ENCODE measurements around the gene EIF5B.

The EIF5B gene

GRCh38 chr2:99374747-99375146 is 37.6 kb downstream of the EIF5B start:
- DNase-seq, result no peak

- DNase-seq, result no peak
Measured at GRCh38 chr2:99376254-99376864, 39.2 kb downstream of the EIF5B start.

DNA sequence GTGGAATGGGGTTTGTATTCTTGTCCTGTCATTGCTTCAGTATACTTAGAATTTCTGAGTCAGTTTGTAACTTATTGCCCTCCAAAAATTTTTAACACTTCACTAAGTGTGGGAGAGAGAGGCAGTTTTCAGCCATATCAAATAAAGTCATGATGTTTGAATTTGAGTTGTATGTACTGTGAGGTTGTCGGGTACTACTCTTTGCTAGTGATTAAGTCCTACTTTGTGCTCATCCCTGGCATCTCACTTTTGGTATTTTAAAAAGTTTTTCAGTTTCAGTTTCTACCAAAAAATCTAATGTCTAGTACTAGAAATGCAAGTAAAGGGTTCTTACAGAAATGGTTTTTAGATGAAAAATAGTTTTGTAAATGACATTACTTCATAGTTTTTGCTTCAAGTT is 40.7 kb downstream of the EIF5B start:
- no peak for DNase-seq

DNA sequence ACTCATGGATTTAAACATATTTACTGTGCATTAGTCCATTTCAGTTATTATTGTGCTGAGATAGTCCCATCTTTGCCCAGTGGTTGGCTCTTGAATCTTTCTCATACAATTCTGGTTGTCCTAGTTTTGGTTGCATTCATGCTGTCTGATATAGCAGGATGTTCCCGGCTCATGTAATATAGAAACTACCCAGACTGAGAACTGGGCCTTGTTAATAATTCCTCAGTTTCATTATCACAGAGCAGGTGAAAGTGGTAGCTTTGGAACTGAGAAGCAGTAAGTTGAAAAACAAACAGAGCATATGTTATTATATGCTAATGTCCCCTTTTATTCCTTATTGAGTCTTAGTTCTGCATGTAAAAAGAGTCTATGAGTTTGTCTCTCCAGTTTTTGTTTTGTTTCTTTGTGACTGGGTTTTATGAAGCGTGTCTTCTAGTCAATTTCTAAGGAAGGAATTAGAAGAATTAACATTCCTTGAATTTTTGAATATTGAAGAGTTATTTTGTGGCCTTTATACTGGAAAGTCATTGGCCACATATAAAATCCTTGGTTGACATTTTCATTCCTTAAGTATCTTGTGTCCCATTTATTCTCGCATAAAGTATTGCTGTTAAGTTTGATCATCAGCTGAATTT is 43.3 kb downstream of the EIF5B start:
- DNase-seq, result no peak

- no peak for DNase-seq
Measured at GRCh38 chr2:99382143-99382542, 45.0 kb downstream of the EIF5B start.

DNA sequence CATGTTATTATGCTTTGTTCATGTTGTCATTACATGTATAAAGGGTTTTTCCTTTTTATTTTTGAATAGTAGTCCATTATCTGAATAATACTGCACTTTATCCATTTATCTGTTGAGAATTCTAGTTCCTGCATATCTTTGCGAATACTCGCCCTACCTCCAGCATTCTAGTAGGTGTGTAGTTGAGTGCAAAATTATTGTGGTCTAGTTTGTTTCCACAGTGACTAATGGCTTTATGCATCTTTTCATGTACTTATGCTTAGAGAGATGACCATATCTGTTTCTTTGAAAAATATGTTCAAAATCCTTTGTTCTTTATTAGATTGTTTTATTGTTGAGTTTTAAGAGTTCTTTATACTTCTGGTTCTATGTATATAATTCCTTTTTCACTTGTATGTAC is 48.8 kb downstream of the EIF5B start:
- no peak for DNase-seq

DNA sequence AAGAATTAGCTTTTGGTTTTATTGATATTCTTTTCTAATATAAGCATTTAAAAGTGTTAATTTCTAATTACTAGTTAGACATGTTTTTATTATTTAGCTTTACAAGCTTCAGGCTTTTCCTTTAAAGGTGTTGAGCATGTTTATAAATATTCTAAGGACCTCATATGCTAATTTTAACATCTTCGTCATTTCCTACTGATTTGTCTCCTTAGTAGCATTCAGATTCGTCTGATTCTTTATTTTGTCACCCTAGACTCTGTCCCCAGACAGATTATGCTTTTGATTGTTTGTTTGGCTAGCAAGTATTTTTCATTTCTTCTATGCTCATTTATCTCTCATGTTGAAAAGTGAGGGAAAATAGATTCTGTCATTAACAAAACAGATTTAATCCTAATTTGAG is 51.7 kb downstream of the EIF5B start:
- DNase-seq, result no peak

GRCh38 chr2:99389371-99389770 is 52.2 kb downstream of the EIF5B start:
- DNase-seq, result no peak

DNA sequence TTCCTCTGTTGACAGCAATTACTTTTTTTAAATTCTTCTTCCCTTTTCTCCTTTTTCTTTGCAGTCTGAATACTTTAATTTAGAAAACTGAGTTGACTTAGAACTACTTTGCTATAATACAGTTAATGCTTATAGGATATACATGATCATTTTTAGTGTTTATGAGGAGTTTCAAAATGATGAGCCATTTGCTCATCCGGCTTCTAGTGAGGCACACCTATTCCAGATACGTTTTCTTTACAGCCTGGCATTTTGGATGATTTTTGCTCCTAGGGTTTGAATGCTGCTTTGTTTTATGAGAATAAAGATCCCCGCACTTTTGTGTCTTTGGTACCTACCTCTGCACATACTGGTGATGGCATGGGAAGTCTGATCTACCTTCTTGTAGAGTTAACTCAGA is 52.8 kb downstream of the EIF5B start:
- DNase-seq, result no peak

DNA sequence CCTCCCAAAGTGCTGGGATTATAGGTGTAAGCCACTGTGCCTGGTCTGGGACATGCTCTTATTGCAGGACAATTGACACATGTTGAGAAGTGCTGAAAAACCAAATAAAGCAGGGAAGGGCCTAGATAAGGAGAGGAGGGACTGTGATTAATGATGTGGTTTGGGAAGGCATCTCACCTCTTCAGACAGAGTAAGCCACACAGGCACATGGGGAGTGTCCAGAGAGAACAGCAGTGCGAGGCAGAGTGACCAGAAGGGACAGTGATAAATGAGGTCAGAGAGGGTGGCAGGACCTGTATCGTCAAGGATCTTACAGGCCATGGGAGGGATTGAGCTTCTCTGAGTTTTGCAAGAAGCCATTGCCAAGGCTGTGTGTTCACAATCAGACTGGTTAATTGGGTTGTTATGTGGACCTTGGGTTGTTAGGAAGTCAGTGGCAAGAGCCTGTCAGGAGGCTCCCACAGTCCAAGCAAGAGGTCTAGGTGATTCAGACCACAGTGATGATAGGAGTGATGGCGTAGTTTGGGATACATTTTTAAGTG is 58.5 kb downstream of the EIF5B start:
- DNase-seq, result no peak

DNA sequence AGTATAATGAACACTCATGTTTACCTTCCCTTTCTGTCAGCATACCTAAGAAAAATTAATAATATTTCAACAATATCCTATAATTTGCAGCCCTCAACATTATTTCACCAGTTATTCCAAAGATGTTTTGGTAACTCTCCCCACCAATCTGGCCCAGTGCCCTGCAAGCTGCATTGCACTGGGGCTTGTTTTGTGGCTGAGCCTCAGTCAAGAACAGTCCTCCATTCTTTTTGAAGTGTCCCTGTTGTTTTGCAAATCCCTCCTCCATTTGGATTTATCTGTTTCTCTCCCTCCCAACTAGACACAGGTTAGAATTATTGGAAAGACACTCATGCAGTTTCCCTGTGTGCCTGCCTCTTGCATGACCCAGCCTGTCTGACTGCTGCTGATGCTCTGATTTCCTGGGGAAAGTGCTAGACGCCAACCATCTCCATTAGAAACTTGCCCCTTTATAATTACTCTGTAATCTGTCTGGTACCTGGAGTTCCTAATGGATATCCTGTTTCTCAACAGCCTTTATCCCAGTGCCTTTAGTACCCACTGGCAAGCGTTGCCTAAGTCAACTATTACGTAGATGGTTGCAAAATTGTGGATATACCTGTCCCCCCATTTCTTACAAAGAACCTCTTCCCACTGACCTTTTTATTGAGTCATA is 60.2 kb downstream of the EIF5B start:
- DNase-seq, result peak; percentile 7

DNA sequence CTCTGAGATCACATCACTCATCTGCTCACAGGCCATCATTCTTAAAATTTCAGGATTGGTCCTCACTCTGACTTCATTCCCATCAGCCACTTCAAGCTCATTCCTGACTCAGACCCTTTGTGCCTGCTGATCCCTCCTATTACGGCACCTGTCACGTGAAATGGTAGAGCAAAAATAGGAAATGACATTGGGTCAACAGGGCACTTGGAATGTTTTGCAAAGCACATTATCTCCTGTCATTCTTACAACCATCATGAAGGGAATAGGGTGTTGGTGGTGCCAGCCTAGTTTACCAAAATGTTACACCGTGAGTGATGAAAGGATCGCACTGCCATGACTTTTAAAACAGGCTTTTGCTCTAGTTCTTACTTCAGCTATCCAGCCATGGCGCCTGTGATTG is 61.1 kb downstream of the EIF5B start:
- no peak for DNase-seq

DNA sequence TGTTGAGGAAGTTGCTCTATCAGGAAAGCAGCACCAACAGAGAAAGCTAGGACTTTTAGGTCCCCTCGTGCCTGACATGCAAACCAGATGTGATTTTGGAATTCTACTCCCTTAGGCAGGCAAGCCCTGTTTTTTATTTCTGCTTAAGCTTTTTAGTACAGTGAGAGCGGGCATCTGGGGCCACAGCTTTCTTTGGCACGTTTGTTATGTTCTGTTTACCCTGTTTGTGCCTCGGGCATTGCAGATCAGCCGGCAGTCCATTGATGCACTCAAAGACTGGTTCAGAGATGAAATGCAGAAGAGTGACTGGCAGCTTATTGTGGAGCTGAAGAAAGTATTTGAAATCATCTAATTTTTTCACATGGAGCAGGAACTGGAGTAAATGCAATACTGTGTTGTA is 61.9 kb downstream of the EIF5B start:
- no peak for DNase-seq

DNA sequence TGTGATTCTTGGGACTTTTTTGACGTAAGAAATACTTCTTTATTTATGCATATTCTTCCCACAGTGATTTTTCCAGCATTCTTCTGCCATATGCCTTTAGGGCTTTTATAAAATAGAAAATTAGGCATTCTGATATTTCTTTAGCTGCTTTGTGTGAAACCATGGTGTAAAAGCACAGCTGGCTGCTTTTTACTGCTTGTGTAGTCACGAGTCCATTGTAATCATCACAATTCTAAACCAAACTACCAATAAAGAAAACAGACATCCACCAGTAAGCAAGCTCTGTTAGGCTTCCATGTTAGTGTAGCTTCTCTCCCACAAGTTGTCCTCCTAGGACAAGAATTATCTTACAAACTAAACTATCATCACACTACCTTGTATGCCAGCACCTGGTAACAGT is 62.6 kb downstream of the EIF5B start:
- DNase-seq, result no peak

- DNase-seq, result no peak
Measured at GRCh38 chr2:99401841-99402240, 64.7 kb downstream of the EIF5B start.

DNA sequence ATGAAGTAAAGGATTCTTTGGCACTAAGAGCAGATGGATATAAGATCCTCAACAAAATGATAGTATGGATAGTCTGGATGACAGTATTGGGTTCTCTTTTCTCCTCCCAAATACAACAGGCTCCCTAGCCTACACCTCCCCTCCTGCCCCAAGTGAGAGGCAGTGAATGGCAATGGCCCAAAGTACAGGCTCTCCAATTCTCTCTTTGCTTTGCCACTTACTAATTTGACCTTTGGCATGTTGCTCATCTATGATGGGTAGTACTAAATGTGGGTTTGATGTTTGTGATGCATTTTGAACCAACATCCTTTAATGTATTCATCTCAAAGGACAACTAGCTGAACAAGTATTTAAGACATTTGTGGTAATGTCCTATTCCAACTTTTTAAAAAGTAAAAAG is 65.9 kb downstream of the EIF5B start:
- no peak for DNase-seq

- no peak for DNase-seq
Measured at GRCh38 chr2:99403524-99403923, 66.3 kb downstream of the EIF5B start.

DNA sequence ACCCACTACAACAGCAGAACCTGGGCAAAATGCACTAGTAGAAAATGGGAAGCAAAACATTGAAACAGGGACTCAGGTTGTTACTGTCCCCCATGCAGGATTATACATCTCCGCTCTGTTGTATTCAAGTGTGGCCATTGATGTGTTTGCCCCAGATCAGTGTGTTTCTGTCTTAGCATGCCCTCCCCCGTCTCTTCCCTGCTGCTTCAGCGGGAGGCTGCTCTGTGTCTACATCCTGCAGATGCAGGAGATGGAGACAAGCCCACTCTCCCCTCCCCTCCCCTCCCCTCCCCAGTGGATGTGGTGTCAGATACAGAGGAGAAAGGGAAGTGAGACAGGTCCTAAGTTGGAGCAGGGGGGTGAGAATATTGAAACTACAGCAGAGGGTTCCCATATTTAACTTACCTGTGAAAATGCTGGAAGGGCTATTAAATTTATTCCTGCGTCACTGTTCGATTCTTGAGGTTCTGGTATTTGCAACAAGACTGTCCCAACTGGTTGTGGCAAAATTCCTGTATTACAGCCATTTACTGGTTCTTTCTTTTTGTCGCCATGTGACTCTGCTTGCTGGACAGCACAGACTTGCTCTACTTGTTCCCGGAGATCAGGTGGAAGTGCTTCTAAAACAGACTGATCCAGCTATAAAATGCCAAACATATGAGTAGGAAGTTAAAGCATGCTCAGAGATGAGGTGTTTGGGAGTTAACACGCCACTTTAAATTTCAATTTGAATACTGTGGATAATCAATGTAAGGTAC is 67.0 kb downstream of the EIF5B start:
- no peak for DNase-seq

DNA sequence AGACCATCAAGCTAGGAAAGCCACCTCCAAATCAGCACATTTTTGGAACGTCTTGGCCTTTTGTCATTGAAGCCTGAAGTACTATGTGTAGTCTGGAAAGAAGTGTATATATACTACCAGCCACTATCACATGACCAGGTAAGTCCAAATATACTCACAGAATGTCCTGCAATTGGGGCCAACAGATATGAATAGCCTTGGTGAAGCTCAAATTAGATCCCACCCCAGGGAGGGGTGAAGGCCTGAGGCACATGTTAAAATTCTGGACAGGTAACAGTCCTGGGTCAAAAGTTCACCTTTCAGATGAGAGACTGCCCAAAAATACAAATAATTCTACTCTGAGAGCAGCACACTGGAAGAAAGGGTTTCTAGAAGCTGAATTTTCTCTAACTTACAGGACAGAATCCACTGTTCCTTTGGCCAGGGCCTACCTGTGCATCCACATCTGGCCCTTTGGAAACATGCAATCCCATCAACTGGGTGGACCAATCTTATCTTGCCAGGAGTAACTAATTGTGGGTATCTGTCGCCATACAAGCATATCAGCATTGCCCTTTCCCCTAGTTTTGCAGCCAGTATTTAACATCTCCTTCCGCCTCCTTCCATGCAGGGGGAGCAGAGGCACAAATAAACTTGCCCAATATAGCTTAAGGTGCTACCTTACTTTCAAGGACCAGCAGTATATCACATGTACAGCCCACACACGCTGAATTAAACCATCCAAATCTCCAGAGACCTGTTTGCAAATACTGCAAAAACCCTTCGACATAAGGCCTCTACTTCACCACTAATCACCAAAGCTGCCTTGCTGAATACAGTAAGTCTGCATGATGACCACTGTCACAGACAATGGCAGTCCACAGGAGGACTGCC is 67.8 kb downstream of the EIF5B start:
- DNase-seq, result no peak

- DNase-seq, result no peak
Measured at GRCh38 chr2:99406137-99406536, 68.9 kb downstream of the EIF5B start.

- DNase-seq, result no peak
Measured at GRCh38 chr2:99410276-99410675, 73.1 kb downstream of the EIF5B start.

DNA sequence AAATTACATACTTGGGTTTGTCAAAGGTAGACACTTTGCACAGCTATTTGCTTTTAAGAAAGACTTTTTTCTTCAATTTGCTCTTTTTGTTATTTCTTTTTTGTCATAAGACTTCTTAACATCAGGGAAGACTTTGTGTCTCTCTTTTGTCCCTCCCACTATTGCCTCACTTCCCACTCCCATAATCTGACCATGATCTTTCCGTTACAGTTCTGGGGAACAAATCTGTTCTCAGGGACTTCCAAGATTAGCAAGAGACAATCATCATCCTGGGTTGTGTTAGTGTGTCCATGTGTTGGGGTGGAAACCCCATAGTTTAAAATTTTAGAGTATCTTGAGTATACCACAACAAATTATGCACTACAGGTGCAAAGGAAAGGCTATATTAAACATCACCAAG is 77.4 kb downstream of the EIF5B start:
- DNase-seq, result no peak

- DNase-seq, result no peak
Measured at GRCh38 chr2:99417396-99417795, 80.2 kb downstream of the EIF5B start.

Measured in DMS79 treated with DMSO at 0.1 percent for 48 hours (cell line).